GM06990 (cell line): ENCODE measurements around the gene SLC39A7.

Experiments used
- DNase-seq: peaks from one replicate; pipeline ENCODE4 v3.0.0-alpha.2; 2011; ENCODE audit not compliant: insufficient read length; ENCODE audit errors: extremely low read depth
- H3K27me3 ChIP-seq: replicated peaks from 2 replicates; pipeline ENCODE4 v1.6.0; 2011; ENCODE audit warnings: low read length; ENCODE audit not compliant: control insufficient read depth, insufficient read depth
- H3K36me3 ChIP-seq: 2 replicates; pipeline ENCODE4 v1.5.1; 2011; ENCODE audit warnings: low read length; ENCODE audit not compliant: control insufficient read depth, insufficient read depth
- H3K4me3 ChIP-seq: replicated peaks from 2 replicates; pipeline ENCODE4 v1.5.1; 2011; ENCODE audit warnings: low read depth, mild to moderate bottlenecking, control low read depth, low read length
- CTCF ChIP-seq: IDR thresholded peaks from 2 replicates; pipeline ENCODE4 v1.5.1; 2011; ENCODE audit warnings: low read length, control low read depth, mild to moderate bottlenecking, inconsistent platforms; ENCODE audit not compliant: insufficient read depth, poor library complexity, severe bottlenecking

The SLC39A7 gene

GRCh38 chr6:33168284-33168601 is 32.4 kb upstream of the SLC39A7 start:
- no peak overlapping the region for H3K4me3 ChIP-seq
- no peaks in the 10 kb centered on the region; the same call in 1 of the 2 replicates for H3K27me3 ChIP-seq
- DNase-seq: no peak
- no peaks in the 10 kb centered on the region for H3K36me3 ChIP-seq
- no peak for TF ChIP-seq CTCF

GRCh38 chr6:33168639-33169038 is 32.0 kb upstream of the SLC39A7 start:
- Histone ChIP-seq H3K27me3 (no peaks in the 10 kb centered on the region; the same call in 1 of the 2 replicates), H3K4me3 (no peak overlapping the region), H3K36me3 (no peaks in the 10 kb centered on the region)
- no peak for TF ChIP-seq CTCF
- DNase-seq: no peak

- Histone ChIP-seq H3K27me3 (no peaks in the 10 kb centered on the region; the same call in none of the 2 replicates), H3K4me3 (no peak overlapping the region), H3K36me3 (no peaks in the 10 kb centered on the region)
- DNase-seq: no peak
- no peak for TF ChIP-seq CTCF
These were observed 31.1 kb upstream of the SLC39A7 start for GRCh38 chr6:33169291-33170175.

- TF ChIP-seq CTCF: no peak
- no peak for DNase-seq
These were observed 30.3 kb upstream of the SLC39A7 start for GRCh38 chr6:33170176-33171015.

GRCh38 chr6:33171016-33171879 is 29.4 kb upstream of the SLC39A7 start:
- Histone ChIP-seq H3K4me3 (no peak overlapping the region), H3K36me3 (no peaks in the 10 kb centered on the region), H3K27me3 (no peaks in the 10 kb centered on the region; the same call in none of the 2 replicates)
- DNase-seq: no peak
- no peak for TF ChIP-seq CTCF

More at GRCh38 chr6:33170176-33171015, 30.3 kb upstream of the SLC39A7 start:
- H3K36me3 ChIP-seq: no peaks in the 10 kb centered on the region
- H3K27me3 ChIP-seq: no peaks in the 10 kb centered on the region; the same call in none of the 2 replicates
- H3K4me3 ChIP-seq: no peak overlapping the region
